ENCODE results near the gene MUC13.

GRCh38 chr3:124934577-124934976, at the start of gene MUC13:
- TF ChIP-seq CTCF (IDR thresholded peaks at IDR 0.05) (no peak), MYC (IDR thresholded peaks at IDR 0.05; ENCODE audit: borderline replicate concordance, low read length) (no peak), HOXB5 (CRISPR knock-in tag; IDR thresholded peaks at IDR 0.05) (no peak), MAZ (IDR thresholded peaks at IDR 0.05; ENCODE audit: borderline replicate concordance, low read depth, low read length) (no peak), ELK1 (IDR thresholded peaks at IDR 0.05; ENCODE audit: low read depth, low read length) (no peak), POLR2AphosphoS2 (conservative IDR thresholded peaks at IDR 0.05; ENCODE audit: low read length) (no peak), POLR2A (IDR thresholded peaks at IDR 0.05; ENCODE audit: low read length) (no peak), RFX5 (IDR thresholded peaks at IDR 0.05) (no peak), RAD21 (conservative IDR thresholded peaks at IDR 0.05 in 1 of 2, IDR thresholded peaks at IDR 0.05 in 1 of 2) (no peak), NR3C1 (IDR thresholded peaks at IDR 0.05) (no peak)
